Immature natural killer cell (primary cell): Measurements from ENCODE around the gene TM4SF5. TPM values are rescaled to one million over a fixed set of nuclear protein-coding genes. Genes with fewer than 3 reads are reported as not detected.

Source experiments
- DNase-seq, 3 donors: peaks; one replicate each; pipeline ENCODE4 v3.0.0; 2022; ENCODE audit warnings: mixed read lengths in 1 of 3
- H3K27ac Mint-ChIP-seq, 6 donors: one replicate each; pipeline ENCODE4 v1.8.0; 2020; ENCODE audit warnings: mixed read lengths in 6 of 6, mild to moderate bottlenecking in 5 of 6, inconsistent platforms in 4 of 6, moderate library complexity in 3 of 6
- H3K27me3 Mint-ChIP-seq, 3 donors: one replicate each; pipeline ENCODE4 v1.8.0; 2020 to 2021; ENCODE audit warnings: low read depth in 3 of 3, mild to moderate bottlenecking in 3 of 3, mixed read lengths in 3 of 3, moderate library complexity in 3 of 3, inconsistent platforms in 1 of 3
- H3K36me3 Mint-ChIP-seq, 3 donors: one replicate each; pipeline ENCODE4 v1.8.0; 2020; ENCODE audit warnings: mixed read lengths in 3 of 3, inconsistent platforms in 2 of 3, mild to moderate bottlenecking in 2 of 3
- H3K4me1 Mint-ChIP-seq, 2 donors: one replicate each; pipeline ENCODE4 v1.8.0; 2020; ENCODE audit warnings: inconsistent platforms in 2 of 2, mild to moderate bottlenecking in 2 of 2, mixed read lengths in 2 of 2, moderate library complexity in 1 of 2
- H3K4me3 Mint-ChIP-seq, 5 donors: one replicate each; pipeline ENCODE4 v1.8.0; 2020; ENCODE audit warnings: mild to moderate bottlenecking in 5 of 5, mixed read lengths in 5 of 5, inconsistent platforms in 3 of 5, moderate library complexity in 3 of 5
- H3K9me3 Mint-ChIP-seq, 6 donors: one replicate each; pipeline ENCODE4 v1.8.0; 2020; ENCODE audit warnings: mild to moderate bottlenecking in 6 of 6, mixed read lengths in 6 of 6, inconsistent platforms in 4 of 6, moderate library complexity in 3 of 6
- polyA plus RNA-seq, 3 donors: library from polyadenylated mRNA; unstranded; fragments of 300-500 nt; fragmentation: Illumina TruSeq; gene quantifications; one replicate each; pipeline ENCODE4 v1.2.3, GENCODE V29; 2021

TM4SF5 gene
- not detected for polyA plus RNA-seq

GRCh38 chr17:4771519-4772234 lies at the start of gene TM4SF5:
TSS of gene TM4SF5 (plus strand) at chr17:4771886. CDS start at chr17:4771923, 37 bp downstream.
- H3K27ac Mint-ChIP-seq: no peak within 1 kb of the TSS
- H3K4me3 Mint-ChIP-seq: no peak within 1 kb of the TSS
- H3K27me3 Mint-ChIP-seq: peaks cover 5 to 8% (median 6%) of the 10 kb centered on the region in 3 donors
- peaks cover 0 to 1% (median 0%) of the 10 kb centered on the region in 6 donors for H3K9me3 Mint-ChIP-seq
- no peak for DNase-seq
- H3K4me1 Mint-ChIP-seq: no peaks in the 10 kb centered on the region
- no peaks in the 10 kb centered on the region for H3K36me3 Mint-ChIP-seq

GRCh38 chr17:4722678-4723240 lies 48.9 kb upstream of the TM4SF5 start:
- Mint-ChIP-seq H3K27me3 (peaks cover 2 to 8% (median 3%) of the 10 kb centered on the region in 3 donors), H3K4me3 (no peak overlapping the region), H3K36me3 (peaks cover 10 to 17% (median 15%) of the 10 kb centered on the region in 3 donors), H3K4me1 (peaks cover 17 to 18% of the 10 kb centered on the region in 2 donors), H3K9me3 (no peaks in the 10 kb centered on the region), H3K27ac (peak overlapping the region in 1 of 6 donors; percentile 53)
- no peak for DNase-seq

GRCh38 chr17:4724650-4725049 lies 47.0 kb upstream of the TM4SF5 start:
- Mint-ChIP-seq H3K27me3 (peaks cover 2 to 8% (median 2%) of the 10 kb centered on the region in 3 donors), H3K4me3 (no peak overlapping the region), H3K4me1 (peaks cover 9% of the 10 kb centered on the region in 2 donors), H3K27ac (peak overlapping the region in 1 of 6 donors; percentile 47), H3K36me3 (peaks cover 4 to 15% (median 11%) of the 10 kb centered on the region in 3 donors), H3K9me3 (no peaks in the 10 kb centered on the region)
- DNase-seq: no peak

GRCh38 chr17:4725646-4726310 lies 45.9 kb upstream of the TM4SF5 start:
- H3K4me1 Mint-ChIP-seq: peaks cover 11 to 14% of the 10 kb centered on the region in 2 donors
- H3K4me3 Mint-ChIP-seq: no peak overlapping the region
- peaks cover 2 to 8% (median 4%) of the 10 kb centered on the region in 3 donors for H3K27me3 Mint-ChIP-seq
- peaks cover 0 to 12% (median 8%) of the 10 kb centered on the region in 3 donors for H3K36me3 Mint-ChIP-seq
- H3K27ac Mint-ChIP-seq: peak overlapping the region in 1 of 6 donors; percentile 55
- DNase-seq: no peak
- no peaks in the 10 kb centered on the region for H3K9me3 Mint-ChIP-seq

GRCh38 chr17:4728124-4728523 lies 43.6 kb upstream of the TM4SF5 start:
- H3K27ac Mint-ChIP-seq: no peak overlapping the region
- no peak overlapping the region for H3K4me3 Mint-ChIP-seq
- peaks cover 20 to 22% of the 10 kb centered on the region in 2 donors for H3K4me1 Mint-ChIP-seq
- H3K36me3 Mint-ChIP-seq: no peaks in the 10 kb centered on the region
- H3K9me3 Mint-ChIP-seq: no peaks in the 10 kb centered on the region
- no peak for DNase-seq
- peaks cover 3 to 8% (median 5%) of the 10 kb centered on the region in 3 donors for H3K27me3 Mint-ChIP-seq

GRCh38 chr17:4733073-4733531 lies 38.6 kb upstream of the TM4SF5 start:
- H3K27me3 Mint-ChIP-seq: peaks cover 7 to 11% (median 9%) of the 10 kb centered on the region in 3 donors
- peaks cover 24 to 26% of the 10 kb centered on the region in 2 donors for H3K4me1 Mint-ChIP-seq
- DNase-seq: no peak
- H3K4me3 Mint-ChIP-seq: peak overlapping the region in 3 of 5 donors; percentile 39 to 99 (median 57)
- peaks cover 0 to 4% (median 0%) of the 10 kb centered on the region in 3 donors for H3K36me3 Mint-ChIP-seq
- peak overlapping the region in 1 of 6 donors; percentile 43 for H3K27ac Mint-ChIP-seq
- H3K9me3 Mint-ChIP-seq: no peaks in the 10 kb centered on the region

GRCh38 chr17:4734857-4735475 lies 36.7 kb upstream of the TM4SF5 start:
- Mint-ChIP-seq H3K27me3 (peaks cover 11 to 16% (median 13%) of the 10 kb centered on the region in 3 donors), H3K36me3 (peaks cover 0 to 4% (median 0%) of the 10 kb centered on the region in 3 donors), H3K9me3 (no peaks in the 10 kb centered on the region), H3K4me1 (peaks cover 35 to 36% of the 10 kb centered on the region in 2 donors), H3K4me3 (peak overlapping the region in 1 of 5 donors; percentile 18), H3K27ac (peak overlapping the region in 1 of 6 donors; percentile 16)
- DNase-seq: no peak

- no peak for DNase-seq
- Mint-ChIP-seq H3K9me3 (no peaks in the 10 kb centered on the region), H3K27me3 (peaks cover 11 to 20% (median 15%) of the 10 kb centered on the region in 3 donors), H3K27ac (peak overlapping the region in 1 of 6 donors; percentile 41), H3K4me1 (peaks cover 32 to 34% of the 10 kb centered on the region in 2 donors), H3K4me3 (no peak overlapping the region), H3K36me3 (peaks cover 0 to 4% (median 0%) of the 10 kb centered on the region in 3 donors)
These were observed 35.6 kb upstream of the TM4SF5 start for GRCh38 chr17:4735876-4736651.

- H3K27ac Mint-ChIP-seq: peak overlapping the region in 1 of 6 donors; percentile 27
- H3K27me3 Mint-ChIP-seq: peaks cover 14 to 18% (median 15%) of the 10 kb centered on the region in 3 donors
- DNase-seq: no peak
- H3K4me3 Mint-ChIP-seq: peak overlapping the region; percentile 77 to 86 (median 81)
- H3K36me3 Mint-ChIP-seq: peaks cover 0 to 4% (median 0%) of the 10 kb centered on the region in 3 donors
- H3K9me3 Mint-ChIP-seq: no peaks in the 10 kb centered on the region
- H3K4me1 Mint-ChIP-seq: peaks cover 17 to 18% of the 10 kb centered on the region in 2 donors
These were observed 33.3 kb upstream of the TM4SF5 start for GRCh38 chr17:4738136-4739121.

- Mint-ChIP-seq H3K4me3 (peak within 1 kb of the TSS; percentile 85 to 89 (median 86)), H3K27ac (peak within 1 kb of the TSS in 3 of 6 donors; percentile 53 to 73 (median 69)), H3K36me3 (peaks cover 0 to 3% (median 0%) of the 10 kb centered on the region in 3 donors), H3K27me3 (peaks cover 14 to 18% (median 16%) of the 10 kb centered on the region in 3 donors), H3K9me3 (no peaks in the 10 kb centered on the region), H3K4me1 (peaks cover 16 to 17% of the 10 kb centered on the region in 2 donors)
- peak; percentile 46 to 54 (median 51) for DNase-seq
These were observed 32.3 kb upstream of the TM4SF5 start, which contains the start of the genes CXCL16 and ZMYND15 for GRCh38 chr17:4739122-4740024. TSS of gene CXCL16 (minus strand) at chr17:4739928. CDS start at chr17:4739339, 589 bp downstream. TSS of gene ZMYND15 (plus strand) at chr17:4739833. CDS start at chr17:4740549, 716 bp downstream.

- H3K27me3 Mint-ChIP-seq: peaks cover 14 to 18% (median 16%) of the 10 kb centered on the region in 3 donors
- H3K9me3 Mint-ChIP-seq: no peaks in the 10 kb centered on the region
- peak overlapping the region; percentile 85 to 89 (median 86) for H3K4me3 Mint-ChIP-seq
- no peak for DNase-seq
- H3K4me1 Mint-ChIP-seq: peaks cover 16 to 17% of the 10 kb centered on the region in 2 donors
- peak overlapping the region in 3 of 6 donors; percentile 53 to 73 (median 69) for H3K27ac Mint-ChIP-seq
- H3K36me3 Mint-ChIP-seq: no peaks in the 10 kb centered on the region
These were observed 31.7 kb upstream of the TM4SF5 start for GRCh38 chr17:4740025-4740351.
